ENCODE measurements around the gene ITIH4.

ITIH4 gene

DNA sequence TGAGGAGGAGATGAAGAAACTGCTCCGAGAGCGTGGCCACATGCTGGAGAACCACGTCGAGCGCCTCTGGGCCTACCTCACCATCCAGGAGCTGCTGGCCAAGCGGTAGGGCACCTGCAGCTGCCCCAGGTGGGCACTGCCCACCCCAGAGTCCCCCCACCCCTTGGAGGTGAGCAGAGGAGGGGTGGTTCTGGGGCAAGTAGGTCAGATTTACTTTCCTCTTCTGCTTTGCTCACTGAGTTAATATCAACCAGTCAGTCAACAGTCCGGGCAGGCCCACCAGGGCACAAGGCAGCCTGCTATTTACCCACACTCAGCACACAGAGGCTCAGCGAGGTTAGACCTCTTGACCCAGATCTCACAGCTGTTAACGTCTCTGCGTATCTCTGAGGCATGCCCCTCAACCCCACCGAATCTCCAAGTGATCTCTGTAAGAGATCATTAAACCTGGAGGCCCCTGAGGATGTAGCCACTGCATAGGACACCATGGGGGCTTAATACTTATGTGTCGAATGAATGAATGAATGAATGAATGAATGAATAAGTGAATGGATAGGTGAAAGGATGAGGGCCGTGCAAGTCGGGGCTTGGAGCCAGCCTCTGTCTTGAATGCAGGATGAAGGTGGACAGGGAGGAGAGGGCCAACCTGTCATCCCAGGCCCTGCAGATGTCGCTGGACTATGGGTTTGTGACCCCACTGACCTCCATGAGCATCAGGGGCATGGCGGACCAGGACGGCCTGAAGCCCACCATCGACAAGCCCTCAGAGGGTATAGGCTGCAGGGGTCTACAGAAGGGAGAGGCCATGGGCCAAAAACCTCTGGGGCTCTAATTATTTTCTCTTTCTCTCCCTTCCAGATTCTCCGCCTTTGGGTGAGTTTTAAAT, 43.9 kb downstream of the ITIH4 start:
- no peak overlapping the region for H3K27ac ChIP-seq (ENCODE audit: low read length)
- H3K27me3 ChIP-seq (ENCODE audit: insufficient read depth, low read length), result no peaks in the 10 kb centered on the region
- H3K9ac ChIP-seq (ENCODE audit: low read depth, low read length), result no peak overlapping the region

DNA sequence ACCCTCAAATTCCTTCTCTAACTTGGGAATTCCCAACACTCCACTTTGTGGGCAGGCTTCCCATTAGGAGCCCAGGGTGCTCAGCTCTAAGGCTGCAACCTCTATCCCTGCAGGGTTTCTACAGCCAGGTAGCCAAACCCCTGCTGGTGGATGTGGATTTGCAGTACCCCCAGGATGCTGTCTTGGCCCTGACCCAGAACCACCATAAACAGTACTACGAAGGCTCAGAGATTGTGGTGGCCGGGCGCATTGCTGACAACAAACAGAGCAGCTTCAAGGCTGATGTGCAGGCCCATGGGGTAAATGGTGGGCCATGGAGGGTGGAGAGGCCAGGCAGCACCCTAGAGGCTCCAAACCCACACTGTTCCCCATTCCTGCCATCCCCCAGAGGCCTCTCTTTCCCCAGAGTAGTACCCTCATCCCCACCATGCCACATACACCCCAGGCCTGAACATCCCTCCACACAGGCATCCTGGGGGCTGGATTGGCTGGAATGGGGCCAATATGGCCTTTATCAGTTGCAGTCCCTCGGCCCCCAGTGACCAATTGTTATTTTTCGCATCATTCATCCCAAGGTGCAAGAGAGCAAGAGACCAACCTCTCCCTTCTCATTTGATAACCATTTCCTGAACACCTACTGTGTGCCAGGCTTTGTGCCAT, 45.4 kb downstream of the ITIH4 start:
- H3K4me3 ChIP-seq (ENCODE audit: low read length), result no peak overlapping the region
- no peaks in the 10 kb centered on the region for H3K27me3 ChIP-seq (ENCODE audit: insufficient read depth, low read length)
- H3K9ac ChIP-seq (ENCODE audit: low read depth, low read length), result no peak overlapping the region
- H3K36me3 ChIP-seq (ENCODE audit: insufficient read depth, low read depth, low read length), result no peaks in the 10 kb centered on the region
- H3K4me1 ChIP-seq (ENCODE audit: insufficient read depth, low read length), result peaks cover 6% of the 10 kb centered on the region; the same call in 1 of the 2 replicates
- no peaks in the 10 kb centered on the region for H3K9me3 ChIP-seq (ENCODE audit: insufficient read depth, low read depth, low read length)
- no peak overlapping the region for H3K27ac ChIP-seq (ENCODE audit: low read length)

More for the DNA sequence above, 43.9 kb downstream of the ITIH4 start:
- no peak overlapping the region for H3K4me3 ChIP-seq (ENCODE audit: low read length)
- H3K36me3 ChIP-seq (ENCODE audit: insufficient read depth, low read depth, low read length), result no peaks in the 10 kb centered on the region
- no peaks in the 10 kb centered on the region for H3K9me3 ChIP-seq (ENCODE audit: insufficient read depth, low read depth, low read length)
- H3K4me1 ChIP-seq (ENCODE audit: insufficient read depth, low read length), result peaks cover 6% of the 10 kb centered on the region; the same call in 1 of the 2 replicates

DNA sequence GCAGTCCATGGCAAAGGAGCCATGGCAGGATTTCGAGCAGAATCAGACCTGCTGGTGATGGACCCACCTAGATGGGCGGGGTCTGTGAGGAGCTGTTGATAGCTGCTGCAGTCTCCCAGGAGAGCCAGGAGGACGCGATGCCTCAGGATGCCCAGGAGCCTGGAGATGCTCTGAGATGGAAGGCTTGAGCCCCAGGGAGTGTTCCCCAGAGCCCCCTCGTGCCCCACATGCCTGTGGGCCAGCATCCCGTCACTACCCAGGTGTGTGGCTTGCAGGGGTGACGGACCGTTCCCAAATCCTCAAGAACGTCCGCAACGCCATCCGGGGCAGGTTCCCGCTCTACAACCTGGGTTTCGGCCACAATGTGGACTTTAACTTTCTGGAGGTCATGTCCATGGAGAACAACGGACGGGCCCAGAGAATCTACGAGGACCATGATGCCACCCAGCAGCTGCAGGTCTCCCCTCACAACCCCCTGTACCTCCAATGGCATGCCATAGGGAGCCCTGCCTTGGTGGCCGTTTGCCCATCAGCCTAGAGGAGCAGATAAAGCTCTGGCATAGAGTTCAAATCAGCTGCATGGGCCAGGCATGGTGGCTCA, 46.4 kb downstream of the ITIH4 start:
- Histone ChIP-seq H3K27me3 (ENCODE audit: insufficient read depth, low read length) (no peaks in the 10 kb centered on the region), H3K27ac (ENCODE audit: low read length) (no peak overlapping the region), H3K9ac (ENCODE audit: low read depth, low read length) (no peak overlapping the region), H3K4me1 (ENCODE audit: insufficient read depth, low read length) (peaks cover 6% of the 10 kb centered on the region; the same call in 1 of the 2 replicates), H3K4me3 (ENCODE audit: low read length) (no peak overlapping the region), H3K36me3 (ENCODE audit: insufficient read depth, low read depth, low read length) (no peaks in the 10 kb centered on the region), H3K9me3 (ENCODE audit: insufficient read depth, low read depth, low read length) (no peaks in the 10 kb centered on the region)

DNA sequence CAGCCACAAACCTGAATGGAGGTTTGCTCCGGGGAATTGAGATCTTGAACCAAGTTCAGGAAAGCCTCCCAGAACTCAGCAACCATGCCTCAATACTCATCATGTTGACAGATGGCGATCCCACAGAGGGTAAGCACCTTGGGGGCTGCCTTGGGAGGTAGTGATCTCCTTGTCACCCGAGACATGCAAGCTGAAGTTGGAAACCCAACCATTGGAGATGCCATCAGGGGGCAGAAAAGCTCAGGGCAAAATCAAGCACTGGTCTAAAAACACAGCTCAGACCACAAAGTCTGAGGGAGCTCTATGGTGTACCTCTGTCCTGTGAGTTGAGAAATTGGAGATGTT, 47.3 kb downstream of the ITIH4 start:
- Histone ChIP-seq H3K4me3 (ENCODE audit: low read length) (no peak overlapping the region), H3K27me3 (ENCODE audit: insufficient read depth, low read length) (no peaks in the 10 kb centered on the region), H3K9ac (ENCODE audit: low read depth, low read length) (no peak overlapping the region), H3K4me1 (ENCODE audit: insufficient read depth, low read length) (peaks cover 6% of the 10 kb centered on the region; the same call in 1 of the 2 replicates), H3K36me3 (ENCODE audit: insufficient read depth, low read depth, low read length) (no peaks in the 10 kb centered on the region), H3K27ac (ENCODE audit: low read length) (no peak overlapping the region), H3K9me3 (ENCODE audit: insufficient read depth, low read depth, low read length) (no peaks in the 10 kb centered on the region)

DNA sequence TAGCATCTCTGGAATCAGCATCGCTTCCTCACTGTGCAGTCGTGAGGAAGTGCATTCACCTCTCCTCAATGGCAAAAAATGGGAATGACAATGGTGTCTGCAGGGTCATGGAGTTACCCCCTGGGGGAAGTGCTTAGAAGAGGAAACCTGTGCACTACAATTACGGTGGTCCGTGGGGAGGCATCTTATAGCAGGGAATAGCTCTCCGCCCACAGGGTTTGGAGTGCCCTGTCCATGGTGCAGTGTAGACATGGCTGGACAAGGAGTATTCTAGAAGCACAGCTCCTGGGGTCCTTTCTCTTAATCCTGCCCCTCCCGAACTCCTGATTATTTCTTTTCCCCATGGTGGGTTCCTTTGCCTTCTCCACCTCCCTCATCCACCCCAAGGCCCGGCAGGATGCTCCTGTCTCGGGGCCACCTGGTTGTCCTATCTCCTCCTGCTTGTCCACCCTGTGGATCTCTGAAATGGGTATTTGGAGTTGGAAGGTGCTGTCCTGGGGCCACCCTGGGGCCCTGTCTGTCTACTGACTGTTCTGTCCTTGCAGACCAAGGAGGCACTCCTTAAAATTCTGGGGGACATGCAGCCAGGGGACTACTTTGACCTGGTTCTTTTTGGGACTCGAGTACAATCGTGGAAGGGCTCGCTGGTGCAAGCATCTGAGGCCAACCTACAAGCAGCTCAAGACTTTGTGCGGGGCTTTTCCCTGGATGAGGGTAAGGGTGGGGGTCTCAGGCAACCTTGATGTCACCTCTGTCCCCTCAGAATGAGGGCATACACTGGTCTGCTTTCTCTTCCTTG, 47.9 kb downstream of the ITIH4 start:
- Histone ChIP-seq H3K36me3 (ENCODE audit: insufficient read depth, low read depth, low read length) (no peaks in the 10 kb centered on the region), H3K4me3 (ENCODE audit: low read length) (no peak overlapping the region), H3K4me1 (ENCODE audit: insufficient read depth, low read length) (peaks cover 6% of the 10 kb centered on the region; the same call in 1 of the 2 replicates), H3K9me3 (ENCODE audit: insufficient read depth, low read depth, low read length) (no peaks in the 10 kb centered on the region), H3K27me3 (ENCODE audit: insufficient read depth, low read length) (no peaks in the 10 kb centered on the region), H3K9ac (ENCODE audit: low read depth, low read length) (no peak overlapping the region), H3K27ac (ENCODE audit: low read length) (no peak overlapping the region)

DNA sequence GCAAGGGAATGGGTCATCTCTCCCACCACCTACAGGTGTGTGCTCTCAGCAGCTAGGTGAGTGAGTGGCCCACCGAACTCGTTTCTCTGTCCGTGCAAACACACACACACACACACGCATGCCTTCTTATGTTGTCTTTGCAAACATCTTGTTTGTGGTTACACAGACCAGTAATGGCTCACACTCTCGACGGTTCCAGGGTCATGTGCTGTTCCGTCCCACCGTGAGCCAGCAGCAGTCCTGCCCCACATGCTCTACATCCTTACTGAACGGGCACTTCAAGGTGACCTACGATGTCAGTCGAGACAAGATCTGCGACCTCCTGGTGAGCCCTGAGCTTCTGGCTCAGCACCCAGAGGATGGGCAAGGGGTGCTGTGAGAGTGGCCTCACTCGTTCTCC, 48.7 kb downstream of the ITIH4 start:
- H3K4me1 ChIP-seq (ENCODE audit: insufficient read depth, low read length), result peaks cover 6% of the 10 kb centered on the region; the same call in 1 of the 2 replicates
- H3K9me3 ChIP-seq (ENCODE audit: insufficient read depth, low read depth, low read length), result no peaks in the 10 kb centered on the region
- H3K27me3 ChIP-seq (ENCODE audit: insufficient read depth, low read length), result no peaks in the 10 kb centered on the region
- H3K36me3 ChIP-seq (ENCODE audit: insufficient read depth, low read depth, low read length), result no peaks in the 10 kb centered on the region
- no peak overlapping the region for H3K27ac ChIP-seq (ENCODE audit: low read length)
- no peak overlapping the region for H3K4me3 ChIP-seq (ENCODE audit: low read length)
- H3K9ac ChIP-seq (ENCODE audit: low read depth, low read length), result no peak overlapping the region

DNA sequence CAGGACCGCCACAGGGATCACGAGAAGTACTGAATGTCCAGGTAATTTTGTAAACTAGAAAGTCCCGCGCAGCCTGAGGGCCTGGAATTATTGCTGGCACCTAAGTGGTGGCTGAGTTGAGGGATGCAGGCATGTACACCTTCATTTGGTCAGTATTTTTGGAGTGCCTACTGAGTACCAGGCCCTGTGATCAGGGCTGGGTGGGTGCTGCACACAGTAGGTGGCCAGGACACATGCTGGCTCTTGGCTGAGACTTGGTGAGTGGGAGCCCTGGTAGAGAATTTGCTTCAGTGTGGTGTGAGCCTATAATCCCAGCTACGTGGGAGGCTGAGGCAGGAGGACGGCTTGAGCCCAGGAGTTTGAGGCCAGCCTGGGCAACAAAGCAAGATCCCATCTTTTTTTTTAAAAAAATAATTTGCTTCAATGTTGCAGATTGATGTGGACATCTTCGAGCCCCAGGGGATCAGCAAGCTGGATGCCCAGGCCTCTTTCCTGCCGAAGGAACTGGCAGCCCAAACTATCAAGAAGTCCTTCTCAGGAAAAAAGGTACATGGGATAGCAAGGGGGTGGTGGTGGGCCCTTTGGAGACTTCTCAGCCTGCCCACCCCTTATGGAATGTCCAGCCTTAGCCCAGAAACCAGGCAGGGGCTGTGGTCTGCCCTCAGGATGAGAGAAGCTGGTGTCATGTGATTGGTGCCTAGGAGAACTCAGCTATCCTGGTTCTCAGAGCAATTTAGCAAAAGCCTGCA, 50.5 kb downstream of the ITIH4 start:
- Histone ChIP-seq H3K9me3 (ENCODE audit: insufficient read depth, low read depth, low read length) (no peaks in the 10 kb centered on the region), H3K27me3 (ENCODE audit: insufficient read depth, low read length) (no peaks in the 10 kb centered on the region), H3K9ac (ENCODE audit: low read depth, low read length) (no peak overlapping the region), H3K27ac (ENCODE audit: low read length) (no peak overlapping the region), H3K36me3 (ENCODE audit: insufficient read depth, low read depth, low read length) (no peaks in the 10 kb centered on the region), H3K4me3 (ENCODE audit: low read length) (no peak overlapping the region), H3K4me1 (ENCODE audit: insufficient read depth, low read length) (peaks cover 6% of the 10 kb centered on the region; the same call in 1 of the 2 replicates)

DNA sequence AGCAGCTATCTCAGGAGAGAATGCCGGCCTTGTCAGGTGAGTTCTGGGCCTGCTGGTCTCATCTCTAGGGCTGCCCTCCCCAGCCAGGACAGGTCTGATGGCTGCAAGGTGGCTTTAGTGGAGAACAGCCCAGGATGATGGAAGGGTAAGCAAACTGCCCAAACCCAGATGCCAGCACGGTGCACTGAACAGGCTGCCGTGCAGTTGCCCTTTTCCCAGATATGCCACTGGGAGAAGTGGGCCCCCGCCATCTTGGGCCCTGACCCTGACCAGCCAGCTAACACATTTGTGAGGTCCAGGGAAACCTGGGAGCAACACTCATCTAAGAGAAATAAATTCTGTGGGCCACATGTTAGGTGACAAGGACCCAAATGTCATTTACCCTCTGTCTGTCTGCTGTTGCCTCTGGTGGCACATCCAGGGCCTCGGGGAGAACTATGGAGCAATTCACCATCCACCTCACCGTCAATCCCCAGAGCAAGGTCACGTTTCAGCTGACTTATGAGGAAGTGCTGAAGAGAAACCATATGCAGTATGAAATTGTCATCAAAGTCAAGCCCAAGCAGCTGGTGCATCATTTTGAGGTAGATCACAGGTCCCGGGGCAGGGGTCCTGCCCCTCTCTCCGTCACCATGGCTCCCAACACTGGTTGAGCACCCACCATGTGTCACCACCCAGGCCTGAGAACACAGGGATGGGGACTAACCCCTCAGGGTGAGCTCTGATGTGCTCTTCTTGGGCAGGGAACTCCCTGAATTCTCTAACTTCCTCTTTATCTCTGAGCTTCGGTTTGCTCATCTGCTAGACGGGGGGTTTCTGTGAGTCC, 51.2 kb downstream of the ITIH4 start:
- Histone ChIP-seq H3K27me3 (ENCODE audit: insufficient read depth, low read length) (no peaks in the 10 kb centered on the region; the same call in 1 of the 2 replicates), H3K4me1 (ENCODE audit: insufficient read depth, low read length) (peaks cover 6% of the 10 kb centered on the region; the same call in 1 of the 2 replicates), H3K9me3 (ENCODE audit: insufficient read depth, low read depth, low read length) (no peaks in the 10 kb centered on the region), H3K36me3 (ENCODE audit: insufficient read depth, low read depth, low read length) (no peaks in the 10 kb centered on the region), H3K4me3 (ENCODE audit: low read length) (no peak overlapping the region), H3K9ac (ENCODE audit: low read depth, low read length) (no peak overlapping the region), H3K27ac (ENCODE audit: low read length) (no peak overlapping the region)

DNA sequence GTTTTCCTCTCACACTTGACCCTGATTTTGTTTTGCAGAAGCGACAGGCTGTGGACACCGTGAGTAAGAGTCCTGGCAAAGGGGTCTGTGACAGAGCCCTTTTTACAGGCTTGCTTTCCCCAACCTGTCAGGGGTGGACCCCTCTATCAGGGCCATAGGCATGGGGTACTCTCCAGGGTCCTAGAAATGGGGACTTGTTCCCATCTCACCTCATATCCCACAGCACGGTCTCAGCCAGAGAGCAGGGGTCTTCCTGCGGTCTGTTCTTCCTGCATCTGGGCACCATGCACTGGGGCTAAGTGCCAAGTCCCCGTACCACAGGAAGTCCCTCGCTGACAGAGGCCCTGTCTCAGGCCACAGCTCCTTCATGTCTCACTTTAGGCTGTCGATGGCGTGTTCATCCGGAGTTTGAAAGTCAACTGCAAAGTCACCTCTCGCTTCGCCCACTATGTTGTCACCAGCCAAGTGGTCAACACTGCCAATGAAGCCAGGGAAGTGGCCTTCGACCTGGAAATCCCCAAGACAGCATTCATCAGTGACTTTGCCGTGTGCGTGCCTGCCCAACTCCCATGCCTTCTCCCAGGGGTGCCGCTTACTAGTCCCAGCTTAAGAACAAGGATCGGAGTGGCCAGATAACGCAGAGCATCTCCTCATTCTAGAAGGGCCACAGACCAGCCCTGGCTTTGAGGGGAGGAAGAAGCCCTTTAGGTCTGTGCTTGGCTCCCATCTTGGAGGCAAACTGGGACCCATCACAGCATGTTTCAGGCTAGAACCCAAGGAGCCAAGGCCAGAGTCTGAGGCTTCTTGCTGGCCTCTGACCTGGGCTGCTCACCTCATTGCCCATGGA, 52.3 kb downstream of the ITIH4 start:
- Histone ChIP-seq H3K4me3 (ENCODE audit: low read length) (no peak overlapping the region), H3K9ac (ENCODE audit: low read depth, low read length) (no peak overlapping the region), H3K36me3 (ENCODE audit: insufficient read depth, low read depth, low read length) (no peaks in the 10 kb centered on the region), H3K9me3 (ENCODE audit: insufficient read depth, low read depth, low read length) (no peaks in the 10 kb centered on the region), H3K4me1 (ENCODE audit: insufficient read depth, low read length) (peaks cover 6% of the 10 kb centered on the region; the same call in 1 of the 2 replicates), H3K27me3 (ENCODE audit: insufficient read depth, low read length) (no peaks in the 10 kb centered on the region; the same call in 1 of the 2 replicates), H3K27ac (ENCODE audit: low read length) (no peak overlapping the region)
